ENCODE measurements around the gene RALGPS2.

DNA sequence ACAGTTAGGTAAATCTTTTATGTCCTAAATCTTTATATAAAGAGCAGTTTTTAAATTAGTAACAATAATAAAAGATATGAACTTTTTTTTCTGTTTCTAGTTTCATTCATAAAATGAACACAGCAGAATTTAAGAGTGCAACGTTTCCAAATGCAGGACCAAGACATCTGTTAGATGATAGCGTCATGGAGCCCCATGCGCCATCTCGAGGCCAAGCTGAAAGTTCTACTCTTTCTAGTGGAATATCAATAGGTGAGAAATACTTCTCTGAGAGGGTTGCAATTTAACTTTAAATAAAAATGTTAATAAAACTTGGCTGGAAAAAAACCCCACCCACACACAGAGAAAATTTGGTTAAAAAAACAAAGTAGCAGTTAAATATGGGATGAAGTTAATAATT lies 160.8 kb downstream of the RALGPS2 start:
- TF ChIP-seq GATA2 (IDR thresholded peaks at IDR 0.05; ENCODE audit: low read depth, low read length) (no peak), GATA3 (IDR thresholded peaks at IDR 0.05; ENCODE audit: low read depth, low read length) (no peak)

Data from SH-SY5Y (cell line).